MM.1S (cell line): ENCODE results near the gene CYP2A6.
"Not testable (repeated sequence)": the region's sequence is repeated elsewhere in the genome, so short reads cannot be mapped to it uniquely, and the experiment has no call there.

Experiments
- DNase-seq: peaks from one replicate; pipeline ENCODE4 v3.0.0-alpha.2; 2015
- H2AFZ ChIP-seq: fragments of 300-600 bp; sonication (generic); 2 replicates; pipeline ENCODE4 v1.6.0; 2016; ENCODE audit warnings: antibody characterized with exemption, low read length
- H3F3A ChIP-seq: fragments of 300-600 bp; sonication (generic); 2 replicates; pipeline ENCODE4 v1.6.1; 2016; ENCODE audit warnings: mild to moderate bottlenecking, antibody characterized with exemption, low read length, moderate library complexity, mixed read lengths; ENCODE audit not compliant: insufficient read depth
- H3K27ac ChIP-seq: fragments of 300-600 bp; sonication (generic); 2 replicates; pipeline ENCODE4 v1.5.1; 2016; ENCODE audit warnings: mild to moderate bottlenecking, low read length
- H3K27me3 ChIP-seq: fragments of 300-600 bp; sonication (generic); replicated peaks from 2 replicates; pipeline ENCODE4 v1.6.0; 2016; ENCODE audit warnings: low read length; ENCODE audit not compliant: insufficient read depth
- H3K36me3 ChIP-seq: fragments of 300-600 bp; sonication (generic); replicated peaks from 2 replicates; pipeline ENCODE4 v1.6.1; 2016; ENCODE audit warnings: mild to moderate bottlenecking, low read length, mixed read lengths; ENCODE audit not compliant: insufficient read depth
- H3K4me1 ChIP-seq: fragments of 300-600 bp; sonication (generic); 2 replicates; pipeline ENCODE4 v1.6.1; 2016; ENCODE audit warnings: low read length, mixed read lengths
- H3K4me2 ChIP-seq: fragments of 300-600 bp; sonication (generic); 2 replicates; pipeline ENCODE4 v1.6.0; 2016; ENCODE audit warnings: low read depth, low read length
- H3K4me3 ChIP-seq: fragments of 300-600 bp; sonication (generic); 2 replicates; pipeline ENCODE4 v1.5.1; 2016; ENCODE audit warnings: low read length, mixed read lengths
- H3K79me2 ChIP-seq: fragments of 300-600 bp; sonication (generic); 2 replicates; pipeline ENCODE4 v1.6.1; 2016; ENCODE audit warnings: mixed run types, low read length, mixed read lengths
- H3K9ac ChIP-seq: fragments of 300-600 bp; sonication (generic); 2 replicates; pipeline ENCODE4 v1.6.1; 2016; ENCODE audit warnings: low read length, mixed read lengths
- H3K9me2 ChIP-seq: fragments of 300-600 bp; sonication (generic); replicated peaks from 2 replicates; pipeline ENCODE4 v1.6.1; 2016; ENCODE audit warnings: mild to moderate bottlenecking, low read length, mixed read lengths; ENCODE audit not compliant: insufficient read depth
- H3K9me3 ChIP-seq: fragments of 300-600 bp; sonication (generic); replicated peaks from 2 replicates; pipeline ENCODE4 v1.6.1; 2016; ENCODE audit warnings: mild to moderate bottlenecking, low read length, mixed read lengths; ENCODE audit not compliant: insufficient read depth
- H4K20me1 ChIP-seq: fragments of 300-600 bp; sonication (generic); 2 replicates; pipeline ENCODE4 v1.6.1; 2016; ENCODE audit warnings: mild to moderate bottlenecking, low read length, moderate library complexity, mixed read lengths; ENCODE audit not compliant: insufficient read depth
- CTCF ChIP-seq: fragments of 300-600 bp; sonication (generic); IDR thresholded peaks from 2 replicates; pipeline ENCODE4 v1.5.1; 2016; ENCODE audit warnings: antibody characterized with exemption, low read length, mixed read lengths
- EZH2 ChIP-seq: fragments of 300-600 bp; sonication (generic); optimal IDR thresholded peaks from 2 replicates; pipeline ENCODE3; 2017; ENCODE audit warnings: low read depth, mild to moderate bottlenecking, antibody characterized with exemption, low read length, mixed read lengths
- EZH2phosphoT487 ChIP-seq: fragments of 300-600 bp; sonication (generic); IDR thresholded peaks from 2 replicates; pipeline ENCODE4 v1.6.1; 2018; ENCODE audit warnings: antibody characterized with exemption, low read length

Gene CYP2A6

GRCh38 chr19:40862785-40863184, 12.5 kb upstream of the CYP2A6 start:
- Histone ChIP-seq H3K4me1 (no peaks in the 10 kb centered on the region), H3F3A (no peaks in the 10 kb centered on the region), H3K4me3 (no peak overlapping the region), H3K9me2 (no peaks in the 10 kb centered on the region), H4K20me1 (no peaks in the 10 kb centered on the region), H2AFZ (no peak overlapping the region), H3K9ac (no peak overlapping the region), H3K36me3 (no peaks in the 10 kb centered on the region), H3K27me3 (peaks cover 45% of the 10 kb centered on the region), H3K9me3 (no peaks in the 10 kb centered on the region), H3K79me2 (no peaks in the 10 kb centered on the region), H3K4me2 (no peak overlapping the region), H3K27ac (no peak overlapping the region)
- TF ChIP-seq EZH2 (no peak), CTCF (no peak), EZH2phosphoT487 (no peak)
- no peak for DNase-seq

GRCh38 chr19:40862333-40862732, 12.1 kb upstream of the CYP2A6 start:
- TF ChIP-seq EZH2phosphoT487 (no peak), CTCF (no peak), EZH2 (no peak)
- H3K27ac ChIP-seq = no peak overlapping the region
- no peaks in the 10 kb centered on the region for H4K20me1 ChIP-seq
- no peaks in the 10 kb centered on the region for H3K9me2 ChIP-seq
- H3K4me2 ChIP-seq = no peak overlapping the region
- no peaks in the 10 kb centered on the region for H3F3A ChIP-seq
- H3K4me1 ChIP-seq = no peaks in the 10 kb centered on the region
- no peak overlapping the region for H3K9ac ChIP-seq
- no peak overlapping the region for H3K4me3 ChIP-seq
- H3K79me2 ChIP-seq = no peaks in the 10 kb centered on the region
- H2AFZ ChIP-seq = no peak overlapping the region
- DNase-seq = no peak
- H3K27me3 ChIP-seq = peaks cover 42% of the 10 kb centered on the region
- H3K9me3 ChIP-seq = no peaks in the 10 kb centered on the region
- H3K36me3 ChIP-seq = no peaks in the 10 kb centered on the region

GRCh38 chr19:40858109-40858508, 7.9 kb upstream of the CYP2A6 start:
- no peaks in the 10 kb centered on the region for H3K79me2 ChIP-seq
- H3K4me1 ChIP-seq = no peaks in the 10 kb centered on the region
- no peak for DNase-seq
- H3K9ac ChIP-seq = no peak overlapping the region
- no peak overlapping the region for H2AFZ ChIP-seq
- no peaks in the 10 kb centered on the region for H3K36me3 ChIP-seq
- no peaks in the 10 kb centered on the region for H4K20me1 ChIP-seq
- peaks cover 42% of the 10 kb centered on the region for H3K27me3 ChIP-seq
- no peak for TF ChIP-seq EZH2phosphoT487
- TF ChIP-seq EZH2 = no peak
- no peak for TF ChIP-seq CTCF
- no peak overlapping the region for H3K4me3 ChIP-seq
- no peaks in the 10 kb centered on the region for H3F3A ChIP-seq
- no peaks in the 10 kb centered on the region for H3K9me3 ChIP-seq
- H3K9me2 ChIP-seq = no peaks in the 10 kb centered on the region
- no peak overlapping the region for H3K4me2 ChIP-seq
- no peak overlapping the region for H3K27ac ChIP-seq

GRCh38 chr19:40852467-40853152, 2.4 kb upstream of the CYP2A6 start:
- H3K4me3 ChIP-seq, H3F3A ChIP-seq, H3K9ac ChIP-seq: not testable (repeated sequence)

GRCh38 chr19:40846722-40847121, 3.5 kb downstream of the CYP2A6 start:
- not testable (repeated sequence) for H2AFZ ChIP-seq, H3K9ac ChIP-seq, H3K9me3 ChIP-seq, H3K79me2 ChIP-seq, H4K20me1 ChIP-seq, H3K4me2 ChIP-seq, H3K4me1 ChIP-seq, H3F3A ChIP-seq, H3K9me2 ChIP-seq, DNase-seq, H3K36me3 ChIP-seq, H3K27ac ChIP-seq, H3K4me3 ChIP-seq
- peaks cover 30% of the 10 kb centered on the region for H3K27me3 ChIP-seq

More at GRCh38 chr19:40852467-40853152, 2.4 kb upstream of the CYP2A6 start:
- H3K9me3 ChIP-seq, H3K27me3 ChIP-seq, H2AFZ ChIP-seq, H3K4me1 ChIP-seq, H3K79me2 ChIP-seq, H3K27ac ChIP-seq, H3K36me3 ChIP-seq, H3K4me2 ChIP-seq, H3K9me2 ChIP-seq, DNase-seq, H4K20me1 ChIP-seq: not testable (repeated sequence)
